Measurements from ENCODE around the gene AGPAT2. TPM values are rescaled to one million over a fixed set of nuclear protein-coding genes. Genes with fewer than 3 reads are reported as not detected.

The AGPAT2 gene
- total RNA-seq, 4 donors from 2014 or later, result 66.2 to 80.6 (median 75.8) TPM

- no peaks in the 10 kb centered on the region for H3K9me3 ChIP-seq
- H3K27me3 ChIP-seq, result peaks cover 0 to 37% (median 0%) of the 10 kb centered on the region in 4 donors
- peak overlapping the region; percentile 72 to 89 (median 76) for H3K27ac ChIP-seq
- intact Hi-C loops (cut with DNase I), result no loop called here
- no peak for DNase-seq
- H3K36me3 ChIP-seq, result no peaks in the 10 kb centered on the region
- no peak overlapping the region for H3K4me3 ChIP-seq
- no peak for TF ChIP-seq CTCF (IDR thresholded peaks at IDR 0.05)
- TF ChIP-seq POLR2A (IDR thresholded peaks at IDR 0.05), result no peak
- H3K4me1 ChIP-seq, result peaks cover 25 to 72% (median 33%) of the 10 kb centered on the region in 3 donors
- WGBS, 2 donors, result 88 to 90% methylated on average over 8 to 10 of the region's 11 CpGs
These were observed 7.6 kb upstream of the AGPAT2 start for GRCh38 chr9:136694872-136695247.

GRCh38 chr9:136694163-136694871, 7.1 kb upstream of the AGPAT2 start:
- H3K36me3 ChIP-seq, result no peaks in the 10 kb centered on the region
- peaks cover 0 to 31% (median 0%) of the 10 kb centered on the region in 4 donors for H3K27me3 ChIP-seq
- no peaks in the 10 kb centered on the region for H3K9me3 ChIP-seq
- H3K27ac ChIP-seq, result peak overlapping the region; percentile 72 to 89 (median 76)
- peak overlapping the region in 2 of 4 donors; percentile 7 to 26 for H3K4me3 ChIP-seq
- TF ChIP-seq POLR2A (IDR thresholded peaks at IDR 0.05) (no peak), CTCF (IDR thresholded peaks at IDR 0.05) (peak in 5 of 6 experiments; percentile 68 to 82 (median 72))
- WGBS, 2 donors, result 18 to 44% methylated on average over 6 to 15 of the region's 32 CpGs
- peaks cover 25 to 77% (median 33%) of the 10 kb centered on the region in 3 donors for H3K4me1 ChIP-seq
- intact Hi-C loops (cut with DNase I), result no loop called here
- no peak for DNase-seq

- H3K4me3 ChIP-seq, result peak overlapping the region in 1 of 4 donors; percentile 26
- TF ChIP-seq CTCF (IDR thresholded peaks at IDR 0.05) (peak in 1 of 6 experiments; percentile 6), POLR2A (IDR thresholded peaks at IDR 0.05) (no peak)
- H3K36me3 ChIP-seq, result no peaks in the 10 kb centered on the region
- no peaks in the 10 kb centered on the region for H3K9me3 ChIP-seq
- WGBS, 2 donors, result 19 to 76% methylated on average over 3 to 6 of the region's 15 CpGs
- H3K4me1 ChIP-seq, result peaks cover 25 to 84% (median 33%) of the 10 kb centered on the region in 3 donors
- H3K27ac ChIP-seq, result peak overlapping the region; percentile 72 to 89 (median 76)
- H3K27me3 ChIP-seq, result peaks cover 0 to 26% (median 0%) of the 10 kb centered on the region in 4 donors
- DNase-seq, result no peak
- intact Hi-C loops (cut with DNase I), result no loop called here
These were observed 6.4 kb upstream of the AGPAT2 start for GRCh38 chr9:136693490-136694162.

DNA sequence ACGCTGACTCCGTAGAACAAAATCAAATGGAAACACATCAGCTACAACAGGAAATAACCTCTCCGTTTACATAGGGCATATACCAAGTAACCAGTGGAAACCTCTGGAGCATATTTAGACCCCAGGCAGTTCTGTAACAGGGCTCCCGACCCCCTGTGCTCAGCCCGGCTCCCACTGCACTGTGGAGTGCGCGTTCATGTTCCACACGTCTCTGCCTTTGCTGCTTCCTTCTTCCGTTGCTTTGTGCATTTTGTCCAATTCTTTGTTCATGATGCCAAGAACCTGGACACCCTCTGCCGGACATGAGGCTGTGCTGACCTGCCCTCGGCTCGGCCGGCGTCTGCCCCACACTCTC, 5.9 kb upstream of the AGPAT2 start:
- TF ChIP-seq POLR2A (IDR thresholded peaks at IDR 0.05) (no peak), CTCF (IDR thresholded peaks at IDR 0.05) (no peak)
- 55 to 69% methylated on average over 14 of the region's 14 CpGs for WGBS, 2 donors
- Histone ChIP-seq H3K9me3 (no peaks in the 10 kb centered on the region), H3K27ac (peak overlapping the region; percentile 72 to 89 (median 76)), H3K4me3 (no peak overlapping the region), H3K27me3 (peaks cover 0 to 22% (median 0%) of the 10 kb centered on the region in 4 donors), H3K4me1 (peaks cover 25 to 89% (median 35%) of the 10 kb centered on the region in 3 donors), H3K36me3 (no peaks in the 10 kb centered on the region)
- intact Hi-C loops (cut with DNase I), result no loop called here
- no peak for DNase-seq
